ENCODE measurements around the gene EMID1.
"Not testable (repeated sequence)": the region's sequence is repeated elsewhere in the genome, so short reads cannot be mapped to it uniquely, and the experiment has no call there.

EMID1 gene

DNA sequence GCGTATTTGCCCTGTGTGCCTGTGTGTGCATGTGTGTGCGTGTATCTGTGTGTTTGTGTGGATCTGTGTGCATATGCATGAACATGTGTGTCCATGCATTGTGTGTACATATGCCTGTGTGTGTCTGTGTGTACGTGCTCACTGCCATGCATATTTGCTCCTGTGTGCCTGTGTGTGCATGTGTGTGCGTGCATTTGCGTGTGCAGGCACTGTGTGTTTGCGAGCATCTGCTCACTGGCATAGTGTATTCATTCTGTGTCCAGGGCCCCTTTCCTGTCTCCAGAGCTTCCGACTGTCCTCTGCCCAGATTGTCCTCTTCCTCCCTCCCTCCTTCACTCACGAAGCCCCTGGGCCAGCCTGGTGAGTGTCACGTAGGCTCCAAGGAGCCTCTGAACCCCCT, 5.8 kb downstream of the EMID1 start:
- DNase-seq (ENCODE audit: low read depth), result no peak

DNA sequence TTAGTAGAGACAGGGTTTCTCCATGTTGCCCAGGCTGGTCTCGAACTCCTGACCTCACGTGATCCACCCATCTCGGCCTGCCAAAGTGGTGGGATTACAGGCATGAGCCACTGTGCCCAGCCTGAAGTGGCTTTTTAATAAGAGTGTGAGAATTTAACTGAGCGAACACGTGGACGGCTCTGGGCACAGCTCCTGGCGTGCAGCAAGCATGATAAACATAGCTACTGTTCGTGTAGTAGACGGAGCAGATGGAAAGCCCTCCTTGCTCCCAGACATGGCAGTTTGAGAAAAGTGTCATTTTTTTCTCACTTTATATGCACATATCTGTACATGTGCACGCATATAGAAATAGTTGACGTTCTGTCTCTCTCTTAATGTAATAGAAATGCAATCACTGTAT, 7.0 kb downstream of the EMID1 start:
- no peak for DNase-seq (ENCODE audit: low read depth)

DNA sequence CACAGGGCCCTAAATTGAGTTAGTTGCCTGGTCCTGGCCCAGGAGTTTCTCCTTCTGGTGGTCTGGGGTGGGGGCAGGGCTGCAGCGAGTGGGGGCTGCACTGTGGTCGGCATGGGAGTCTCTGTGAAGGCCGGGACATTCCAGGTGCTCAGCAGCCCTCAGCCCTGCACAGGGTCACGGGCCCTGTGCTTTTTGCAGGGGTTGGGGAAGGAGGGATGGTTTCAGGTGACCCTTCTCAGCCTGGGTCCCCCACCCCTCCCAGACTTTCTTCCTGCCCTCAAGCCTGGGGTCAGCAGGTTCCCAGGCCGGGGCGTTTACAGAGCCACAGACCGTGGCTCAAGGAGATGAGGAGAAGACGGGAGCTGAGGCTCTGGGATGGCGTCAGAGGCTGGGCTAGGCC, 7.8 kb downstream of the EMID1 start:
- DNase-seq (ENCODE audit: low read depth), result no peak

DNA sequence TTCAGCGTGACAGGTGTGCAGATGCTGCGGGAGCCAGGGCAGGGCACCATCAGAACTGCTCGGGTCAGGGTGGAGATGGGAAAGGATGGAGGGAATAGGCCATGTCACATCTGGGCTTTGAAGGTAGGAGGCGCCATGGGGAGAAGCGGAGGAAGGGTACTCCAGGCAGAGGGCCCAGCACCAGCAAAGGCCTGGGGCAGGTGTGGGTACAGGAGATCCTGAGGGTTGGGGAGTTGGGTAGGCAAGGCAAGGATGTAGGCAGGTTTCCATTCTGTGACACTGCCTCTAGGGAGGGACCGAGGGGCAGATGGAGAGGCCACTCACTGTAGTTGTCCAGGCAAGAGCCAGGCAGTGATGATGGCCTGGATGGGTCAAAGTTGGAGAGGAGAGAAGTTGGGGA, 8.5 kb downstream of the EMID1 start:
- no peak for DNase-seq (ENCODE audit: low read depth)

DNA sequence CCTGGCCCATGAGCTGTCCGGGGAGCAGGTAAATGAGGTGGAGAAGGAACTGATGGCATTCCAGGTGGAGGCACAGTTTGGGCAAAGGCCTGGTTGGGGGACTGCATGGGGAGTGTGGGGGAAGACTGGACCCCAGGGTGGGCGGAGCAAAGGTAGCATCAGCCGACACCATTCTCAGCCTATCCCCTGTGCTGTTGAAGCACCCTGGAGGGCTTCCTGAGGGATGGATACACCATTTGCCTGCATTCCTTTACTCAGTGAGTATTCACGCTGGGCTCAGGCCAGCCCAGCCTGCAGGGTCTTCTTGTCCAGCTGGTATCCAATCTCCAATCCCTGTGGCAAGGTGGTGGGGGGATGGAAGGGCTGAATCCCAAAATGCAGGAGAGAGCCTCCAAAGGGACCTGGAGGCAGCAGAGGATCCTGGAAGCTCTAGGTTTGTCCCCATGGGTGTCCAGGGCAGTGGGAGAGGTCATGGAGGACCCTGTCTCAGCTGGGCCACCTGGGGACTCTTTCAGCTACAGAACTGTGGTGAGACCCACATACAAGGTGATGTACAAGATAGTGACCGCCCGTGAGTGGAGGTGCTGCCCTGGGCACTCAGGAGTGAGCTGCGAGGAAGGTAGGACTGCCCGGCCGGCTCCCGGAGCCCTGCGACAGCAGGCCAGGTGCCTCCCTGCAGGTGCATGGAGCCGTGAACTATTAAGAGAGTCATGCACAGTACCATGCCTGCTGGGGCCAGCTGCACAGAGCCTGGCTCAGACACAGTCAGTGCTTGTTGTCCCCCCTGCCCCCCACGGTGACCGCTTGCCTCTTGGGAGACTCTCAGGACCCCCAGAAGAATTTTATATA, 9.5 kb downstream of the EMID1 start:
- DNase-seq (ENCODE audit: low read depth), result no peak

DNA sequence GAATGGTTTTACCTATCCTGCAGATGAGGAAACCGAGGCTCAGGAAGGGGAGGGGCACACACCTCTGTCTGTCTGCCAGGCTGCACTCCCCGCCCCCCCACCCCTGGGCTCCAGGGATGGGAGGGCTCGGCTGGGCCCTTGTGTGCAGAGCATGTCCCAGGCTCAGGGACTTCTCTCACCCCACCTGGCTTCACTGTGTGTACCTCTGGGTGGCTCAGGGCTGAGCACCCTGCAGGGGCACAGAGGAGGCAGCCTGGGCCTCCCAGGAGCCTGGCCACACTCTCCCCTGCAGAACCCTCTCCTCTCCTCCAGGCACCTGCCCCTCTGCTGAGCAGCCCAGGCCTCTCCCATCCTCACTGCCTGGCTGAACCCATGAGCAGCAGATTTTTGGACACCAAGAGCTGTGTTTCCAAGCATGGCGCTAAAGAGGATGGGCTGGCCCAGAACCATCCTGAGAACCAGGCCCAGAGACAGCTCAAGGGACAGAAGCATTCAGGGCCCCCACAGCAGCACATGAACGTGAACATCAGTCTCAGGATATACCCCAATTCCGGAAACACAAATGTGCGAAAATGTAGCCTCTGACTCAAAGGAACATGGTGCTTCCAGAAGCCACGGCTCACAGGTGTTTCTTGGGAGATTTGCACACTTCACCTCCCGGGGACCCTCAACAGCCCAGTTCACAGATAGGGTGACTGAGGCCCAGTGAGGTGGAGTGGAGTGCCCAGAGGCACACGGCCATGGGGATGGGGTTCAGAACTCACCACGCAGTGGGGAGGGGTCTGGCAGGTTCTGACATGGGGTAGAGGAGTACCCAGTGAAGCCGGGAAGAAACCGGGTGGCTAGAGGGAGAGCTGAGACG, 10.5 kb downstream of the EMID1 start:
- no peak for DNase-seq (ENCODE audit: low read depth)

DNA sequence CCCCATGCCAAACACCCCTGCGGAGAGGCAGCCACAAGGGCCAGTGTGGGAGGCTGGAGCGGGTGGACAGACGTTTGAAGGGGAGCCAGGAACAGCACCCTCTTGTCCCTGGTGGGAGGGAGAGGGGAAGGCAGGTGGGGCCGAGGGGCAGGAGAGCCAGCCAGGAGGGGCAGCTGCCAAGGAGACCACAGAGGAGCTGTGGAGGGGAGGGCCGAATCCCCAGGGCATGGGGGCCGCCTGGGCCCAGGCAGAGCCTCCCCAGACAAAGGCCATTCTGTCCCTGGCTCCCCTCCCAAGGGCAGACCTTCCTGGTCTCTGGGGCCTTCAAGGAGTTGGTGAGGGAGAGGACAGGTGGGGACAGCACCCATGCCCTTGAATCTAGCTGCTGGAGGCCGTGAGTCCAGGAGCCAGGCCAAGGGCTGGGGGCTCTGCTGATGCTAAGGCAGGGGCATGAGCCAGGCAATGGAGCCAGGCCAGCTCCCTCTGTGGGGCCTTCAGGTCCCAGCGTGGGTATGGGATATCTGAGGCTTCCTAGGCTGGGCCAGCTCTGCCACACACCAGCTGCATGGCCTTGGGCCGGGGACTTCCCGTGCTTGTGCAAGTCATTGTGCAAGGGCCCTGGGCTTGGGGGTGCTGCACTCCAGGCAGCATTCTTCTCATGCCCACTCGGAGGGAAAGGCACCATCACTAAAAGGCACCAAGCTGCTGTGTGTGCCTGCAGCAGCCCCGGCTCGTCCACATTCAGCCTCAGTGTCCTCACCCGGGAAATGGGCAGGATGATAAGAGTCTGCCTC, 11.4 kb downstream of the EMID1 start:
- no peak for DNase-seq (ENCODE audit: low read depth)

DNA sequence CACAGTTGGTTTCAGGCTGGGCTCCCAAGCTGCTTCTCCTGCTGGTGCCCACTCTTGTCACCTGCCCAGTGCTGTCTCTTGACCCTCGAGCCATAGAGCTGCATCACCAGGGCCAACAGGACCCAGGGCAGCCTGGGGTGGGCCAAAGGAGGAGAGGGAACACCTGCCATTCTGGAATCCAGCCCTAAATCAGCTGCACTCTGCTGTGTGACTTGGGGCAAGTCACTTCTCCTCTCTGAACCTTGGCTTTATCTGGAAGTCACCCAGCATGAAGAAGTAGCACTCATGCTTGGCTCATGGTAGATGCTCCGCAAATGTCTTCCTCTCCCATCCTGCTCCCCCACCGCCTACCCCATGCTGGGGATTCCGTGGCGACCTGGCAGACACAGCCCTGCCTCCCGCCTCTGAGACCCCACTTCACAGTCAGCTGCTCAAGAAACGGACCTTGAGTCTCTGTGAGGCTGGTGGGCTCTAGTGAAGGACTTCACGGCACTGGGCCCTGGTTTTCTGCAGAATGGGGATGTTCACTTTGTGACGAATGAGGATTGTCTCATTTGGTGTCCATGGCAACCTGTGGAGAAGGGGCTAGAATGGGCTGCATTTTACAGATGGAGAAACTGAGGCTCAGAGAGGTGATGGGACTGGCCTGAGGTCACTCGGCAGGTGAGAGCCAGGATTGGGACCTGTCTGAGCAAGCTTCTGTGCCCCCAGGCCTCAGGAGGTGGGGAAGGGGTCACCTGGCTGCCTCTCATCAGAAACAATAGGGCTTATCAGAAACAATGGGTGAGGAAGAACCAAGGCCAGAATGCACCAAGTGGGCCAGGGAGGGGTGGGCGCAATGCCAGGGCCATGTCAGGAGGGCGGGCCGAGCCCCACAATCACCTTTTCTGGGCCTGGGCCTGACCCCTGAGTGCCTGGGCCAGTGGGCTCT, 12.4 kb downstream of the EMID1 start:
- DNase-seq (ENCODE audit: low read depth), result no peak

DNA sequence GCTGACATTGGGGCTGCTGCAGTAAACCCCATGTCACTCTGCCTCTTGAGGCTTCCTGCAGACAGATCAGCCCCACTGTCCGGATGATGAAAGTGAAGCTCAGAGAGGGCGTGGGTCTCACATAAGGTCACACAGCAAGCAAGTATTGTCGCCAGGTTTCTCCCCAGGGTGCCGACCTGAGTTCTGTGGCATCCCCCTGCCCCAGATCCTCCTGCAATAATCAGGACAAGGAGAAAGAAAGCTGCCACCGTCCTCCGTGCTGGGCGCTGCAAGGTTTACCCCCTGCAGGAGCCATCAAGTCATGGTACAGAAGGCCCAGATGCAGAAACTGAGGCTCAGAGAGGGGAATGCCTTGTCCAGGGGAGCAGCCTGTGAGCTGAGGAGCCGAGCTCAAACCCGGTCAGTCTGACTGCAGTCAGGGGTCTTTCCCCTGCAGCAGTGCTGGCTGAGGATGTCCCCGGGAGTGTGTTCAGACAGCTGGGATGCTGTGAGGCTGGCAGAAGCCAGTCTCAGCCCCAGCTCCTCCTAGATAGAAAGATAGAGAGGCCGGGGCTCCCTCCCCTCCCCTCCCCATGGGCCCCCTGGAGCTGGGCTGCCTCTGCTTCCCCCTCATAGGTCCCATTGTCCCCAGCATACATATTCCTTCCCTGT, 13.2 kb downstream of the EMID1 start:
- DNase-seq (ENCODE audit: low read depth), result no peak

DNA sequence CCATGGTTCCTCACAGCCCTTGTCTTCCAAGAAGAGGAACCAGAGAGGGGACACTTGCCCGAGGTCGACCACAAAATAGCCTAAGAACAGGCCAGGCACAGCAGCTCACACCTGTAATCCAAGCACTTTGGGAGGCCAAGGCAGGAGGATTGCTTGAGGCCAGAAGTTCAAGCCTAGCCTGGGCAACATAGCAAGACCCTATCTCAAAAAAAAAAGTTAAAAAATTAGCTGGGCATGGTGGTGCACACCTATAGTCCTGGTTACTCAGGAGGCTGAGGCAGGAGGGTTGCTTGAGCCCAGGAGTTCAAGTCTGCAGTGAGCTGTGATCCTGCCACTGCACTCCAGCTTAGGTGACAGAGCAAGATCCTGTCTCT, 13.7 kb downstream of the EMID1 start:
- DNase-seq (ENCODE audit: low read depth), result not testable (repeated sequence)

DNA sequence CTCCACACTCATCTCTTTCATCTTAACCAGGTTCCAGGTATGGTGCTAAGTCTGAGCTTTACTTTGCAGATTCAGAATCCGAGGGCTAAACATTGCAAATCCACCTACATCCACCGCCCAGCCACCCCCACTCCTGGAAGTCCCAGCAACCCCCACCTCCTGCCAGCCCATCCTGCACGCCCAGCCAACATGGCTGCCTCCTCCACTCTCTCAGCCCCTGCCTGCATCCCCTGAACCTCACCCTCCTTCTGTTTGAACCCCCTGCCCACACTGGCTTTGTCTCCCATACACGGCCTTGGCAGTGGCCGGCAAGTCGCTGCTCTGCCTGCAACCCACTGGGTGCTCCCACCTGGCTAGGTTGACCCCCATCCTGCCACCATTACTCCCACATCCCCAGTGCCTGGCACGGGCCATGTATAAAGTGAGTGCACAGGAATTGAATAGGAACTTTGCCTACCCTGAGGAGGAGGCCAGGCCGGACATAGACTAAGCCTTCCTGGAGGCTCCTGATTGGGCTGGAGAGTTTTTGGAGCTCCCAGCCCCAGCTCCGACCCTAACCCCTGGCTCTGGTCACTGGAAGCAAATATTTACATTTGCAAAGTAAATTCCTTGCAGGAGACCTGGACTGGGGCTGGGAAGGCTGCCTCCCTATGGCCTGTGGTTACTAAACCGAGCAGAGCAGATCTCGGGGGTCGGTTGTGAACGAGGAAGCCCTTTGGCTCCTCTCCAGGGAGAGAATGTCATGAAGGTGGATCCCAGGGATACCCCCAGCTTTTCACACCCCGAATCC, 14.4 kb downstream of the EMID1 start:
- DNase-seq (ENCODE audit: low read depth), result no peak

DNA sequence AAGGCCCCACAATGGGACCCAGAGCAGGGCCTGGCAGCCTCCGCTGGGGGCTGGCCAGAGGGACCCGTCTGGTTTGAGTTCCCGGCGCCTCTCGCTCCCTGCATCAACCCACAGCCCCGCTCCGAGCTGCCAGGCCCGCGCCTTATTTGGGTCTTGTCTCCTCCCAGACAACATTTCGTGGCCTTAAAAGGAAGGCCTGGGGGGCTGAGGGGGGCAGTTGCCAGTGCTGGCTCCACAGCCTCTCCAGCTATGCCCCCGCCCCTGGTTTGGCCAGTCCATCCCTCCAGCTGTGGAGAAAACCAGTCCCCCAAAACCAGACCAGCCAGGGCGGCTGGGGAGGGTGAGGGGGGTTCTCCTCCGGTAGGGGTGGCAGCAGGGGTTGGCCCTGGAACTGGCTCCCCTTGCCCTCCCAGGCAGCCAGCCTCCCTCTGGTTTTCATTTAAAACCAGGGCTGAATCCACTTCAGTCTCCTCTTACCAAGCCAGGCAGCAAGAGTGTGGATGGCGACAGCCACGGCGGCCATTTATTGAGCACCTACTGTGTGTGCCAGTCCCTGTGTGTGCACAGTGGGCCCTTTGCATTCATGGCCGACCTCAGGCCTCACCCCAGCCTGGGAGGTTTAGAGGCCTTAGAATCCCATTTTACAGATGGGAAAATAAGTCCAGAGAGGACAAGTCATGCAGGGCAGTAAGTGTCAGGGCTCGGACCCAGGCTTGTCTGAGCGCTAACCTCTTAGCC, 18.6 kb downstream of the EMID1 start:
- DNase-seq (ENCODE audit: low read depth), result no peak

DNA sequence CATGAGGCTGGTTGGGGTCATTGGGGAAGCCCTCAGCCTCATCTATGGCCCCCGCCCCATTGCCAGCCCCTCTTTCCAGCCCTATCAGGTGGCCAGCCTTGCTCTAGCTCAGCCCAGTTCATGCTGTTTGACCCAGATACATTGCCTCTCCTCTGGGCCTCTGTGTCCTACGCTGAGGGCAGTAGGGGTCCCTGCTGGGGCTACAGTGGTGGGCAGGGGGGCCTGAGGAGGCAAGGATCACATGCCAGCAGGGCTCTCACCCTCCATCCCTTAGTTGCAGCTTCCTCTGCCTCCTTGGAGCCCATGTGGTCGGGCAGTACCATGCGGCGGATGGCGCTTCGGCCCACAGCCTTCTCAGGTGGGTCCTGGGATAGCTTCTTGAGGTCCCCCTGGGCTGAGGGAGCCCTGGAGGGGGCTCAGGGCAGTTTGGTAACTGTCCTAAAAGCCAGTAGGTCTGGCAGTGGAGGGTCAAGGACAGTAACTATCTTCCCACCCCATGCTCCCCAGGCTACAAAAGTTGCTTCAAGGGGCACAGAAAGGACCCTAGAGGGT, 19.2 kb downstream of the EMID1 start:
- DNase-seq (ENCODE audit: low read depth), result no peak

DNA sequence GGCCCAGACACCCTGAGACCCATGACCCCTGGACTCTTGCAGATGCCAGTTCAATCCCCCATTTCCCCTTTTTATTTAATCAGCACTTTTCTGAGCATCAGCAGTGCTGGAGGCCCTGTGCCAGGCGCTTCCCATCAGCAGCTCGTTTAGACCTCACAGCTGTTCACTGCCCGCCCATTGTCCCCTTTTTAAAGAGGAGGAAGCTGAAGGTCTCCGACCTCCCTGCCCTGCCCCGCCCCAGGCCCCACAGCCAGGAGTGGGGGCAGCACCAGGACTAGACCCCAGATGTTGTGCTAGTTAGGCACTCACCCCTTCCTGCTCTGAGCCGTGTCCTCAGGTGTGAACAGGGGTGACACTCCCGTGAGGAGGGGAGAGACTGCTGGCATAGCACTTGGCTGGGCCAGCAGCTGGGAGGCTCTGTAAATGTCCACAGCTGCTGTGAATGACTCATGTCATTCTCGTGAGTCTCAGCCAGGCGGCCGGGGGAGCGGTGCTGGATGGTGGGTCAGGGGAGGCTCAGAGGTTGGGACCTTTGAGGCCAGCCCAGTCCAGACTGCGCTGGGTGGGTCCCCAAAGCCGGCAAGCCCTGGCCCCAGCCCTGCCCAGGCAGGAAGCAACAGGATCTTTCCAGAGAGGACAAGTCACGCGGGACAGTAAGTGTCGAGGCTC, 19.9 kb downstream of the EMID1 start:
- peak; percentile 30 for DNase-seq (ENCODE audit: low read depth)

DNA sequence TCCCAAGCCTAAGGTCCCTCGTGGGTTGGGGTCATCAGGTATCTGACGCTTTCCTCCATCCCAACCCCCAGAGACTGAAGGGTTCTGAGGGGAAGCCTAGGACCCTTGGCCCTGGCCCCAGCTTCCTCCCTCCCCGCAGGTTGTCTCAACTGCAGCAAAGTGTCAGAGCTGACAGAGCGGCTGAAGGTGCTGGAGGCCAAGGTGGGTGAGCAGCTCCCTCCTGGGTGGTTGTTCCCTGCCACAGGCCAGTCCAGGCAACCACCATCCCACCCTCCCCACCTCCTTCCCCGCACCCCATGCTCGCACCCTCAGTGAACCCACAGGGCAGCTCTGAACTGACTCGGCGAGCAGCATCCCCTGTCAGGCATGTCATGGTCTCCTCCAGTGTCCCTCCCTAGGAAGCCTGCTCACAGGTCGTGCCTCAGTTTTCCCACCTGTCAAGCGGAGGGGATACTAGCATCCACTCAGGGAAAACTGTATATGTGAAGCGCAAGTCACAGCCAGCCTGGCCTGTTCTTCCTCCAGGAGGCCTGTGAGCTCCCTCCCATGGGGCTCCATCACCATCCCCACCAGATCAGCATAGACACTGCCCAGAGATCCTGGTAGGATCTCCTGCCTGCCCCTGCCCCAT, 20.8 kb downstream of the EMID1 start:
- DNase-seq (ENCODE audit: low read depth), result no peak

DNA sequence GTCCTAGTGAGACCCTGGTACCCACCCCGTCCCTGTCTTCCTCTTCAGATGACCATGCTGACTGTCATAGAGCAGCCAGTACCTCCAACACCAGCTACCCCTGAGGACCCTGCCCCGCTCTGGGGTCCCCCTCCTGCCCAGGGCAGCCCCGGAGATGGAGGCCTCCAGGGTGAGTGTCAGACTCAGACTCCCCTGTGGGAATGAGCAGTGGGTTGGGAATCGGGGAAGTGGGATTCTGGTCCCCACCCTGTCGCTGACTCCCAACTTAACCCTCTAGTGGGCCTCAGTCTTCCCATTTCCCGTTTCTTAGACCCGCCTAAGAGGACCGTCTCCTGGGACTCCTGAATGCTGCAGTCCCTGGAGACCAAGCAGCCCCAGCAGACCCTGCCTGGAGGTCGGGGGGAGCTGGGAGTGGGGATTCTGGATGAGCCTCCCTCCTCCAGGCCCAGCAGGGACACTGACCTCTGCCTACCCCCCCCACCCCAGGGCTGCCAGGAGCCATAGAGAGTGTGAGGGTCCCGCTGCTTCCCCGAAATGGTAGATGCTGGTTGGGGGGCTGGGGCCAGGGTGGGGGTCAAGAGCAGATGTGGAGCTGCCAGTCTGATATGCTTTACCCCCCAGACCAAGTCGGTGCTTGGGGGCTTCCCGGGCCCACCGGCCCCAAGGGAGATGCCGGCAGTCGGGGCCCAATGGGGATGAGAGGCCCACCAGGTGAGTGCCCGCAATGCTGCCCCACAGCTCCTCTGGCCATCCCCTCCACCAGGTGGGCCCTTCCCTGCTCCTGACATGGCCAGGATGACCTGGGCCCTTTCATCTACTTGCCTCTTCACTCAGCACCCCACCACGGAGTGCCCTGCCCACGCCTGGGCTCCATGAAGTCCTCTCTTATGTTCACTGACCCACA, 25.5 kb downstream of the EMID1 start:
- no peak for DNase-seq (ENCODE audit: low read depth)

All from stromal cell of bone marrow (primary cell).